ENCODE data around the gene NPC1L1.

- no peak for TF ChIP-seq SAP130 (CRISPR knock-in tag; IDR thresholded peaks at IDR 0.05; ENCODE audit: low read depth)
- no peak for TF ChIP-seq PBX2 (CRISPR knock-in tag; IDR thresholded peaks at IDR 0.05)
- TF ChIP-seq POLR2AphosphoS2 (IDR thresholded peaks at IDR 0.05; ENCODE audit: low read depth, low read length), result no peak
- no peak for TF ChIP-seq POLR2A (IDR thresholded peaks at IDR 0.05; ENCODE audit: insufficient read depth in 1 of 2, low read depth in 2 of 2, low read length in 2 of 2)
- no peak for TF ChIP-seq FOXA1 (IDR thresholded peaks at IDR 0.05)
- TF ChIP-seq FOXA1 (CRISPR knock-in tag; IDR thresholded peaks at IDR 0.05), result no peak
- no peak for TF ChIP-seq ELF3 (CRISPR knock-in tag; IDR thresholded peaks at IDR 0.05)
- no peak for TF ChIP-seq RFX5 (IDR thresholded peaks at IDR 0.05; ENCODE audit: low read depth, low read length)
- no peak for TF ChIP-seq ZC3H13 (CRISPR knock-in tag; IDR thresholded peaks at IDR 0.05)
- no peak for TF ChIP-seq CTCF (CRISPR knock-in tag; IDR thresholded peaks at IDR 0.05)
These were observed 18.4 kb upstream of the NPC1L1 start for GRCh38 chr7:44559485-44559884.

Measured in HepG2 (cell line).